HG02852 (cell line): Measurements from ENCODE around the gene IGSF6.
"Not testable (repeated sequence)": the region's sequence is repeated elsewhere in the genome, so short reads cannot be mapped to it uniquely, and the experiment has no call there.

Source experiments
- ATAC-seq: cut with Tn5 transposase; IDR thresholded peaks from one replicate; pipeline ENCODE4 v1.9.1; 2021; ENCODE audit warnings: mild to moderate bottlenecking, moderate library complexity; ENCODE audit not compliant: unreplicated experiment

IGSF6 gene

DNA sequence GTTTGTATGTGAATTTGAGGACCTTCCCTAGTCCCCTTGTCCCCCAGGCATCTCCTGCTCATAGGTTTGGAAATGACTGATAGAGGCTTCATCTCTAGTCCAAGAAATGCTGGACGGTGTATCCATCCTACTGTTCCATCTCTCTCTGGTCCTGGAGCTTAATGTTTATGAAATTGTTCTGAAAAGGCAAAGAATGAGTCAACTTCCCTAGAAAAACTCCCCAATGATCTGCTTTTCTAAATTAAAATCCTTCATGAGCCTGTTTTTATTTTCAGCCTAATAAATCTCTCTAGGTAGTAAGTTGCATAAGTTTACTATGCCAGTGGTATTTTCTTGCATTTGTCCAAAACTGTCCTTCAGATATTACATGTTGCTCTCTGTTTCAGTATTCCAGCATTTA is 2.1 kb upstream of the IGSF6 start:
- ATAC-seq = no peak

DNA sequence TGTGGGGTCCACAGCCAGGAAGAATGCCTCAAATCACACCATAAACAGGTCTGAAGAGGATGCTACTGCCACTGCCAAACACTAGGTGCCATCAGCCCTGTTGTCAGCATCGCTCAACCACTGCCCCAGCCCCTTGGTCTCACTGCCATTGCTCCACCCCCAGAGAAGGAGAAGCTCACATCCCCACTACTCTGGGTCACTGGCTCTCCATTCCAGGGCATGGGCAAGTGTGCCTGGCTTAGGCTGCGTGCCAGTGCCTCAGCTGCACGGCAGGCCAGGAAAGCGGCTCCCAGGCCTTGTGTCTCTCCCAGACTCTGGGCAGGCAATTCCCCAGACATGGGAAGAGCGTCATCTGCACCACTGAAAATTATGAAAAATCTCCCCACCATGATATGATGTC is 1.2 kb upstream of the IGSF6 start:
- no peak for ATAC-seq

DNA sequence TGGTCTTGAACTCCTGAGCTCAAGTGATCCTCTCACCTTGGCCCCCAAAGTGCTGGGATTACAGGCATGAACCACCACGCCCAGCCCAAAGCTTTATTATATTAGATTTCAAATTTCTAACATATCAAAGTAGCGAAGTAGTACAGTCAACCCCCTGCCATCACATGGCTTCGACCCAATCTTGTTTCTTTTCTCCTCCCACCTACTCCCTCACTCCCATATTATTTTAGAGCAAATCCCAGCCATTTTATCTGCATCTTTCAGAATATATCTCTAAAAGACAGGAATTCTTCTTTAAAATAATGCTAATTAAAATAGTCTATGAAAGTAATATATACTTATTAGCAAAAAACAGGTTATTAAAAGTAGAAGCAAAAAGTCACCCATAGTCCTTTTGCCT is 893 bp downstream of the IGSF6 start:
- no peak for ATAC-seq

DNA sequence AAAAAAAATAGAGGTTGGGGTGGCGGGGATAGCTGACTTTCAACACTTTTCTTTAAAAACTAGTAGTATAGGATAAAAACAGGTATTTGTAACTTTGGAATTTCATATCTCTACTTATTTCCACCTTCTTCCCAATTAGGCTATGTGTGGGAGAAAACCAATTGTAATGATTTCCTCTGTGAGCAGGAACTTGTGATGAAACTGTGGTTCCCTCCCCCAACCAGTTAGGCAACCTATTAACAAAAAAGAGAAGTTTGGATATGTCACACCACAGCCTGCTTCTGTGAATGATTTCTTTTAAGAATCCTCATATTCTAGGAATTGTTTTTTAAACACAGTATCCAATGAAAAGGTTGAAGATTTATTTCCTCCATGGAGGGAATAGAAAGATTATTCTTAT is 1.9 kb downstream of the IGSF6 start:
- ATAC-seq = no peak

DNA sequence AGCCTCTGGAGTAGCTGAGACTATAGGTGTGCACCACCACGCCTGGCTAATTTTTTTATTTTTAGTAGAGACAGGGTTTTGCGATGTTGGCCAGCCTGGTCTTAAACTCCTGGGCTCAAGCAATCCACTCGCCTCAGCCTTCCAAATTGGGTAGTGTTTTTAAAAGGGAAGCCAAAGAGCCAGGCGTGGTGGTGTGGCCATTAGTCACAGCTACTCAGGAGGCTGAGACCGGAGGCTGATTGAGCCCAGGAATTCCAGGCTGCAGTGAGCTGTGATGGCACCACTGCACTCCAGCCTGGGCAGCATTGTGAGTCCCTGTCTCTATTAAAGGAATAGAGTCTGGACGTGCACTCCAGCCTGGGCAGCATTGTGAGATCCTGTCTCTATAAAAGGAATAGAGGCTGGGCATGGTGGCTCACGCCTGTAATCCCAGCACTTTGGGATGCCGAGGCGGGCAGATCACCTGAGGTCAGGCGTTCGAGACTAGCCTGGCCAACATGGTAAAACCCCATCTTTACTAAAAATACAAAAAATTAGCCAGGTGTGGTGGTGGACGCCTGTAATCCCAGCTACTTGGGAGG is 2.5 kb downstream of the IGSF6 start:
- not testable (repeated sequence) for ATAC-seq

DNA sequence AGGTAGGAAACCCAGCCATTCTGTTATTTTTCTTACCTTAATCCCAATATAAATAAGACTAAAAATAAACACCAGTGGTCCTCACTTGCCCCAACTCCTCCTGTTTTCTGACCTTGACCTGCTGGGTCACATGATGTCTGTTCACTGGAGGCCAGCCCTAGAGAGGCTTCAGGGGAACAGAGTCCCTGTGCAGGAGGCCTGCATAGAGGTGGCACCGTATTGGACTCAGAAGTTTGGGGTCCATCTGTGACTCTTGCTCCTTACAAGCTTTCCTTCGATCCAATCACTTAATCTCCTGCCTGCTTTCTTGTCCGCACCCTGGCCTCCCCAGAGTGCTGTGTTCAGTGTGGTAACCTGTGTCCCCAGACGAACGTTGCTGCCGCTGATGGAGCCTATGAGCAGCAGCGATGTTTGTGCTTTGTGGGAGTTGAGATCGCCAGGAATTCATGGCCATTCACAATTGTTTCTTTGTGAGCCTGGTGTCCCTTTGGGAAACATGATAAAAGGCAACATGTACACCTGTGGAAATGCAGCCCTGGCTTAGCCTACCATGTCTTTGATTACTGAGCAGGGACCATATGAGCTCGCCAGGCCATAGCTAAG is 4.7 kb downstream of the IGSF6 start:
- peak; percentile 3 for ATAC-seq

DNA sequence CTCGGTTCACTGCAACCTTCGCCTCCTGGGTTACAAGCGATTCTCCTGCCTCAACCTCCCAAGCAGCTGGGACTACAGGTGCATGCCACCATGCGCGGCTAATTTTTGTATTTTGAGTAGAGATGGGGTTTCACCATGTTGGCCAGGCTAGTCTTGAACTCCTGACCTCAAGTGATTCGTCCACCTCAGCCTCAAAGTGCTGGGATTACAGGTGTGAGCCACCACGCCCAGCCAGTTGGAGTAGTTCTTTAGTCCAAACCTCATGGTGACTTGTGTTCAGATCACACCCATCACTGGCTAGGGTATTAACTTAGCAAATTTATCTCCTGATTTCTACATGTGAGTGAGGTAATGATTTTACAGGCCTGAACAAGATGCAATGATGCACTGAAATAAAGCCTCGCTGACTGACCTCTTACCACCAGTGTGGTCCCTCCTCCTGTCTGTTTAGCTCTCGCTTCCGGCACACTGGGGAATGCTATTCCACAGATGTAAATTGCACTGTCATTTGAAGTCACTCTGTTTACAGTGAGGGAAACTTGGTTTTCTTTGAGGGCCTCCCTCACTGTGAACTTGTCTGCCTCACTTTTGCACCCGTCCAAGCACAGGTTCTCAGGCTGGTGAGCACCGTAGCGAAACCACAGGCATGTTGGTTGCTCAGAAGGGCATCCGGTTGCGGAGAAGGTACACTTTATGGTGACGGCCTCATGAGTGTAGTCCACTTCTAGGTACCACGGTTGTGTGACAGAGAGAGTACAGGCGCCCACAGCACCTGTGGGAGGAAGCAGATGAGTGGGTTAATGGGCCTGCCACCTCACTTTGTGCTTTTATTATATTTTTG is 5.5 kb downstream of the IGSF6 start:
- ATAC-seq = peak; percentile 78

DNA sequence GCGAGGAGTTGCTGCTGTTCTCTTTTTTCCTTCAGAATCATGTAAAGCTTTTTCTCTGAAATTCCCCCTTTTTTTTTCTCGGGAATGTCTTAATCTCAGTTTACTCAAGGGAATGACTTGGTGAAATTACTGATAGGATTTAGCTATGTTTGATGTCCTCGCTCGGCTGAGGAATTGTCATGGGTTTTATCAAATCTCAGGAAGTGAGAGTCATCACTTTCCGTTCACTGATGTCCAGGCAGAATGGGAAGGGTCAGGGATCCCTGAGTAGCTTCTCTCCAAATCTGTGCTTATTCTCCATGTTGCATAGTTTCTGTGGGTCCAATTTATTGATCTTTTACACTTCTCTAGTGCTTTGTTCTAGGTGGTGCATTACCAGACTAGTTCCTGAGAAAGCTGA is 6.3 kb downstream of the IGSF6 start:
- ATAC-seq = no peak

DNA sequence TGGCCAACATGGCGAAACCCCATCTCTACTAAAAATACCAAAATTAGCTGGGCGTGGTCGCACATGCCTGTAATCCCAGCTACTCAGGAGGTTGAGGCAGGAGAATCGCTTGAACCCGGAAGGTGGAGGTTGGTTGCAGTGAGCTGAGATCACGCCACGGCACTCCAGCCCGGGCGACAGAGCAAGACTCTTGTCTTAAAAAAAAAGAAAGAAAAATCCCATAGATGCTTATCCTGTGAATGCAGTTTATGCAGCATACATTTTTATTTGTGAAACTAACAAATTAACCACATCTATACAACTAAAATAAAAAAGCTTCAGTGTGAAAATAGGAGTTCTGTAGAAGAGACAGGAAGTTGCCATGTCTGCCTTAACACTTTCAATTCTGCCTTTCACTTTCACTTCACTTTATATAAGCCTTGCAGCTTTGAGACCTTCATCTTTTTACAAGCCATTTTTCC is 7.1 kb downstream of the IGSF6 start:
- peak; percentile 36 for ATAC-seq

DNA sequence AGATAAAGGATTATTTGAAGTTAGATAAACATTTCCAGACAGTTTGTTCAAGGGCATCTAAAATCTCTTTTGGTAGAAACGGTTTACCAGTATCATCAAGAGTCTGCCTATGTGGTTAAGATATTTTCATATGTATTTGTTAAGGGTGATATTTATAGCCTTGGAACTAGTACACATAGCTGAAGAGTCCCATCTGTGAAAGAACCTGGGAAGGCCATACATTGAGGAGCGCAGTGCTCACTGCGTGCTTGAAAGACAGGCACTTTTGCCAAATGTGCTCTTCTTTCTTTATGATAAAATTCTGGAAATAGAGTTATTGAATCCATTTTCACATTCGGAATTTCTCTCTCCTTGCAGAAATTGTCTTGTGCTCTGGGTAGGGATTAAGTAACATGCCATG is 7.7 kb downstream of the IGSF6 start:
- no peak for ATAC-seq

DNA sequence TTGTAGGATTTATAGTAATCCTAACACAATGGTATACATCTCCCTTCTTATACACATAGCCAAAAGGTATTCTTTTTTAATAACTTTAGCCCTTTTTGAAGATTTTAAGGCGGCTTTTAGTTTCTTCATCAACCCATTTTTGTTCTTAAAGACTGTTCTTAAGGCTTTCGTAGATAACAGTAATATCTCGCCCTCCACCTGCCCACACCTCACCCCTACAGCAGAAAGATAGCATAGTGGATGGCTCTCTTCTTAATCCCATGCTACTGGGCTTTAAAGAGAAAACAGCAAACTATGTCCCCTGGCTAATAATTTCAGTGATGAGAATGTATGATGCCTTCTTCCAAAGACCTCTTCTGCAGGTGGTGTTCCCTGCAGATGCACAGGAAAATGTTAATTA is 8.6 kb downstream of the IGSF6 start:
- no peak for ATAC-seq

DNA sequence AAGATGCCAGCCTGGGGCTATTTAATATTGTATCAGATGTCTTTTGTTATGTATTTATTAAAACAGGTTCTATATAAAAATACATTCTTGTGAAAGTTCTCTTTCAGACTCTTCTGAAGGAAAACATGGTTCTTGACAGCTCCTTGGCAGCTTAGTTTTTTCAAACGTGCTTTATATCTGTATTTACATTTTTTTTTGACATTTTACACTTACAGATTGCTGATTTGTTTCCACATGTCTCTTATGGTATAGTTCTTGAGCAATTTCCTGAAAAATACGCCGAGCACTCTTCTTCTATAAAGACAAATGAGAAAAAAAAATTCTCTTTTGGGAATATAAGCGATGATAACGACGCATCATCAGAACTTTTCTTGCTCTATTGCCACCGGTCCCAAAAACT is 9.5 kb downstream of the IGSF6 start:
- ATAC-seq = no peak

DNA sequence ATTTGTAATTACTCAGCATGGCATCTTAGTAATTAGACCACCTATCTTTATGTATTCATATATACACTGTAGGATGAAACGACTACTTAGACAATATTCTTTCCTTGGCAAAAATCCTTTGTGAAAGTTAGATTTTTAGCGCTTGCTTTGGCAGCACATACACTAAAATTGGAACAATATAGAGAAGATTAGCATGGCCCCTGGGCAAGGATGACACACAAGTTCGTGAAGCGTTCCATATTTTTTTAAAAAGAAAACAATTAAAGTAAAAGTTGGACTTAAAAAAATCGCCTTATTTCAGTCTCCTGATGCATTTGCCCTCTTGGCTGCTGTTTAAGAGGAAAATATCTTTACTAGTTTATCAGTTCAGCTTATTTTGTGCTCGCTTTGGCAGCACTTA is 10.5 kb downstream of the IGSF6 start:
- no peak for ATAC-seq

DNA sequence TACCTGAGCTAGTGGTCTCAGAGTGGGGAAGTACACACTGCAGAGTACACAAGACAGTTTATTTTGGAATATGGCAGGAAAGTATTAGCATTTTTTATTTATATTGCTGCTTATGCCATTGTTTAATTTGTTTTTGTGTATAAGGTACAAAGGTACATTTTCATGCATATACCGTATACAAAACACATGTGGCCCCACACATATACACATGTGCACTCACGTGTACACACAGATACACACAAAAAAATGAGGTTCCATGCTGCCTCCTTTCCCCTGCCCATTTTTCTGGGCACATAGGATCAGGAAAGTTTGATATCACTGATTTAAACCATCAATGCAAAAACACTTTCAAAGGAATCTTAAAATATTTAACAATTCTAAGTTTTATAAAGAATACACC is 12.9 kb downstream of the IGSF6 start:
- no peak for ATAC-seq

DNA sequence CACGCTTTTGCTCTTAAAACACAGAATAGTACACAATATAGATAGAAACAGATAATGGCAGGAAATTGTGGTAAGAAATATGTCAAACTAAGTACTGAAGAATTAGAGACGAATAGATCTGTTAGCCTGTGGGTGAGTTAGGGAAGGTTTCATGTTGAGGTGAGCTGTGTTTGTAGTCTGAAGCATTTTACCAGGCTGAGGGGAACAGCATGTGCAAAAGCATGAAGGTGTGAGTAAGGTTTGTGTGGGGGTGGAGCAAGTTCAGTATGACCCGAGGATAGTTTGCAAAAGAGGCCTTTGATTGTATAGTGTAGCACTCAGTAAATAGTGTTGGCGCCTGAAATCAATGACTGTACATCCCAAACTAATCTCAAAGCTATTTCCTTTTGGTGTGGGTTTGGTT is 13.8 kb downstream of the IGSF6 start:
- ATAC-seq = no peak

DNA sequence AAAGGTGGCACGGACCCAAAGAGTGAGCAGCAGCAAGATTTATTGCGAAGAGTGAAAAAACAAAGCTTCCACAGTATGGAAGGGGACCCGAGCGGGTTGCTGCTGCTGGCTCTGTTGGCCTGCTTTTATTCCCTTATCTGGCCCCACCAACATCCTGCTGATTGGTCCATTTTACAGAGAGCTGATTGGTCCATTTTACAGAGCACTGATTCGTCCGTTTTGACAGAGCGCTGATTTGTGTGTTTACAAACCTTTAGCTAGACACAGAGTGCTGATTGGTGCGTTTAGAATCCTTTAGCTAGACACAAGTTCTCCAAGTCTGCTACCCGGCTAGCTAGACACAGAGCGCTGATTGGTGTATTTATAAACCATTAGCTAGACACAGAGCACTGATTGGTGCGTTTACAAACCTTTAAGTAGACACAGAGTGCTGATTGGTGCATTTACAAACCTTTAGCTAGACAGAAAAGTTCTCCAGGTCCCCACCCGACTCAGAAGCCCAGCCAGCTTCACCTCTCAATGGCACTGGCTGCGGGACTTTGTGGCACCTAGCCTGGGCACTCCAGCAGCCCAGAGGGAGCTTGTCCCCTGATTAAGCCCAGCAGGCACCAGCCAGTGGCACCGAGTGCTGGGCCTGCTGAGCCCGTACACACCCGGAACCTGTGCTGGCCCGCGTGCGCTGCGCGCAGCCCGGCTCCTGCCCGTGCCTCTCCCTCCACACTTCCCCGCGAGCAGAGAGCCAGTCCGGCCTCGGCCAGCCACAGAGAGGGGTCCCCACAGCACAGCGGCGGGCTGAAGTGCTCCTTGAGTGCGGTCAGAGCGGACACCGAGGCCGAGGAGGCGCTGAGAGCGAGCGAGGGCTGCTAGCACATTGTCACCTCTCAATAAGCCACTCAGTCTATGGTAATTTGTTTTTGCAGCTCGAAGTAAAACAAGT is 15.1 kb downstream of the IGSF6 start:
- no peak for ATAC-seq

DNA sequence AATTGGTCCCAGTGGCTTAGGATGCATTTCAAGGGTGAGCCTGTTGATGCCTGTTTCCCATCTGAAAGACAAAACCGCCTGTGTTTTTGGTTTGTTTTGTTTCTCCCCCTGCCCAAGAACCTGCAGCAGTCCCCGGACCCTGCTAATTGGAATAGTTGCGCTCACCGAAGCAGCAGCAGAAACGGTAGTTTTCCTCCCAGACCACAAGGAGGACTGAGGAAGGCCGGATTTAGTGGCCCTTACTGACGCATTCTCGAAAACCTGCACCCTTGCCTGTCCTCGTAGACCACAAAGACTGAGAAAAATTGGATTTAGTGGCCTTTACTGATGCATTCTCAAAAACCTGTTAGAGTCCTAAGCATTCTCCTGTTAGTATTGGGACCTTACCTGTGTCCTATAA is 16.7 kb downstream of the IGSF6 start:
- ATAC-seq = not testable (repeated sequence)

DNA sequence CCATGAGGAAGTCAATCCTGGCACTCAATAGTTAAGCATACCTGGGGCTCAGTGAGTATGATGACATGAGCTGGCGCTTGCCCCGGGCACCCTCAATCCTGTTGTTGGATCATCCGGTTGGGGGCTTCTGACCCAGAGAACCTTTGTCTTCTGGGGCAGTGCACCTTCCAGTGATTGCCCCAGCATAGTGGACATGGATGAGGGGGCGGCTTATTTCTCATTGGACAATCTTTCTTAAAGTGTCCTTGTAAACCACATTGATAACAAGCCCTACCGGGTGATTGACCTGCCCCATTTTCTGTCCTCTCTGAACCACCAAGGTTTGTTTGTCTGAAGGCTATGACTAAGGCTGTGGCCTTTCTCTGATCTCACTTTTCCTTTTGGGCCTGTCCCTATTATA is 18.2 kb downstream of the IGSF6 start:
- ATAC-seq = no peak

DNA sequence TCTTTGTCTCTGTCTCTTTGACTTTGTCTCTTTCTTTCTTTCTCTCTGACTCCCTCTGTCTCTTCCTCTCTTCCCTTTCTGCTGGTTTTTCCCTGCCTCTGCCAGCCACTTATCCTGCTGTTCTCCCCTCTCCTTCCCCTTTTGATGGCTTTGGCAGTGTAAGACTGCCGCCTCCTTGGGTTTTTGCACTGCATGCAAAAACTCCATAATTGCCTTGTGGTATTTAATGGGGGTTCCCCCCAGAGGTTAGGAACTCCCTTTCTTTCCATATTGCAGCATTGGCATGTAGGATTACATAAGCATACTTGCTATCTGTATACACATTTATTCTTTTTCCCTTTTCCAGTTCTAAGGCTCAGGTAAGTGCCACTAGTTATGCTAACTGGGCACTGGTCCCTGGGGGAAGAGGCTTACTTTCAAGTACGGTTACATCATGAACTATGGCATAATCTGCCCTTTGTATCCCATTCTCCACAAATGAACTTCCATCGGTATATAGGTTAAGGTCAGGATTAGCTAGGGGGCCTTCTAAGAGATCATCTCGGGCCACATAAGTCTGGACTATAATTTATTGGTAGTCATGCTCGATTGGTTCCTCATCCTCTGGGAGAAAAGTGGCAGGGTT is 20.3 kb downstream of the IGSF6 start:
- ATAC-seq = not testable (repeated sequence)

DNA sequence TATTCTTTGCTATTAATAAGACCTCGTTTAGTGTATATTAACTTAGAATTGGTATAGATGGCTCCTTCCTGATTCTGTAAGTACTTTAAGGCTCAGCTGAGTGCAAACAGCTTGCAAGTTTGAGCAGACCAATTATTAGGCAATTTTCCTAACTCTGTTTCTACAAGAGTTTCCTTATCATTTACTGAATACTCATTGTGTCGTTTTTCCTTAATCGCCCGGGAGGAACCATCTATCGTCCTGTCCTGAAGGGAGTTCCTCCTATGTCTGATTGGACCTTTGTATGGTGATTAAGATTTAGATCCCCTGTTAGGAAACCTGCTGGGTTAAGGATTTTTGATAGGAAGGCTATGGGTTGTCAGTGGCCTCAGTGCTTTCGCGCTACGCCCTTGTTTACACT is 21.0 kb downstream of the IGSF6 start:
- ATAC-seq = not testable (repeated sequence)

DNA sequence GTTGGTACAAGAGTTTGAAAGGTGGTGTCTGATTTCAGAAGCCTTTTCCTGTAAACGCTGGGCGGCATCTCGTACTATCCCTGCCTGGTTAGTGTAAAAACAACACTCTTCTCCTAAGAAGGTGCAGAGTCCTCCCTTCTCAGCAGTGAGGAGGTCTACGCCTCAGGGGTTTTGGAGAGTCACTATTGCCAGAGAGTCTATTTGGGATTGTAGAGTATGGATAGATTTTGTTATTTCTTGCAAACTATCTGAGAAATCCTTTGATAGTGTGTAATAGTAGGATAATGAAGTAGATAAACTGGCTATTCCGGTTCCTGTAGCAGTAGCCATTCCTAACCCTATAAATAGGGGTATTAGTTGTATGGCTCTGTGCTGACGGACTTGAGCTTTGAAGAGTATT is 21.5 kb downstream of the IGSF6 start:
- ATAC-seq = not testable (repeated sequence)
